WTC11 (cell line): ENCODE measurements around the gene AKAP10. TPM values are rescaled to one million over a fixed set of nuclear protein-coding genes. Genes with fewer than 3 reads are reported as not detected.

Experiments used
- ATAC-seq: fragments of 200-7000 bp; cut with Tn5 transposase; 2 replicates; pipeline ENCODE4 v1.10.0; 2021; ENCODE audit warnings: mild to moderate bottlenecking, moderate library complexity
- Bru-seq: library from RNA; stranded (reverse); fragments of 400-500 nt; gene quantifications from one replicate; lab custom pipeline; 2021; lab: Mats Ljungman, UMichigan
- CTCF ChIA-PET: fragments of 300-600 bp; sonication (Branson Sonifier 250); formaldehyde crosslinking; loops from one replicate; lab custom pipeline; 2021; ENCODE audit warnings: antibody characterized with exemption; lab: Charles Lee
- POLR2A ChIA-PET: fragments of 350-600 bp; sonication (Branson Sonifier 250); formaldehyde crosslinking; loops from one replicate; lab custom pipeline; 2021; ENCODE audit warnings: antibody characterized with exemption; lab: Charles Lee
- DNase-seq: peaks from one replicate; pipeline ENCODE4 v3.0.0; 2021; ENCODE audit warnings: low spot score
- H3K27ac Mint-ChIP-seq: 2 replicates; pipeline ENCODE4 v1.8.0; 2021; ENCODE audit warnings: mixed read lengths
- H3K27me3 Mint-ChIP-seq: 2 replicates; pipeline ENCODE4 v1.8.0; 2021; ENCODE audit warnings: low read depth, mild to moderate bottlenecking, moderate library complexity, mixed read lengths
- H3K36me3 Mint-ChIP-seq: 2 replicates; pipeline ENCODE4 v1.8.0; 2021; ENCODE audit warnings: mixed read lengths
- H3K4me1 Mint-ChIP-seq: 2 replicates; pipeline ENCODE4 v1.8.0; 2022; ENCODE audit warnings: mixed read lengths
- H3K4me3 Mint-ChIP-seq: 2 replicates; pipeline ENCODE4 v1.8.0; 2021; ENCODE audit warnings: mild to moderate bottlenecking, moderate library complexity, mixed read lengths
- H3K9me3 Mint-ChIP-seq: 2 replicates; pipeline ENCODE4 v1.8.0; 2021; ENCODE audit warnings: mixed read lengths
- CREM ChIP-seq: sonication (generic); formaldehyde crosslinking; IDR thresholded peaks from 2 replicates; pipeline ENCODE4 v1.8.1; 2022; ENCODE audit warnings: mild to moderate bottlenecking, missing genetic modification reagents, moderate library complexity
- ESRRA ChIP-seq: sonication (generic); formaldehyde crosslinking; IDR thresholded peaks from 2 replicates; pipeline ENCODE4 v1.8.1; 2022; ENCODE audit warnings: mild to moderate bottlenecking, missing genetic modification reagents, borderline replicate concordance
- FOXP1 ChIP-seq: sonication (generic); formaldehyde crosslinking; IDR thresholded peaks from 2 replicates; pipeline ENCODE4 v1.8.0; 2022; ENCODE audit warnings: missing genetic modification reagents, mild to moderate bottlenecking, moderate library complexity, borderline replicate concordance
- HMGA2 ChIP-seq: fragments of 250-450 bp; sonication (Bioruptor Pico); IDR thresholded peaks from 2 replicates; pipeline ENCODE4 v1.4.0; 2021; ENCODE audit warnings: mild to moderate bottlenecking, moderate library complexity
- IRF2 ChIP-seq: sonication (generic); formaldehyde crosslinking; IDR thresholded peaks from 2 replicates; pipeline ENCODE4 v1.8.0; 2022; ENCODE audit warnings: low read depth, missing genetic modification reagents, borderline replicate concordance
- JAZF1 ChIP-seq: fragments of 250-450 bp; sonication (Bioruptor Pico); IDR thresholded peaks from 2 replicates; pipeline ENCODE4 v1.9.0; 2021; ENCODE audit warnings: moderate library complexity, mild to moderate bottlenecking, inconsistent platforms
- SMAD3 ChIP-seq: sonication (generic); formaldehyde crosslinking; IDR thresholded peaks from 2 replicates; pipeline ENCODE4 v1.8.0; 2022; ENCODE audit warnings: missing genetic modification reagents, mild to moderate bottlenecking, borderline replicate concordance
- SMAD4 ChIP-seq: sonication (generic); formaldehyde crosslinking; IDR thresholded peaks from 2 replicates; pipeline ENCODE4 v1.8.0; 2022; ENCODE audit warnings: mild to moderate bottlenecking, missing genetic modification reagents
- TCF7 ChIP-seq: sonication (generic); formaldehyde crosslinking; IDR thresholded peaks from 2 replicates; pipeline ENCODE4 v1.8.0; 2022; ENCODE audit warnings: mild to moderate bottlenecking, low read depth, missing genetic modification reagents, moderate library complexity
- TEAD1 ChIP-seq: sonication (generic); formaldehyde crosslinking; IDR thresholded peaks from 2 replicates; pipeline ENCODE4 v1.8.0; 2022; ENCODE audit warnings: mild to moderate bottlenecking, missing genetic modification reagents
- TEAD4 ChIP-seq: sonication (generic); formaldehyde crosslinking; IDR thresholded peaks from 2 replicates; pipeline ENCODE4 v1.8.0; 2022; ENCODE audit warnings: mild to moderate bottlenecking, missing genetic modification reagents
- ZNF121 ChIP-seq: sonication (generic); formaldehyde crosslinking; IDR thresholded peaks from 2 replicates; pipeline ENCODE4 v1.8.0; 2023; ENCODE audit warnings: missing genetic modification reagents
- ZNF263 ChIP-seq: sonication (generic); formaldehyde crosslinking; IDR thresholded peaks from 2 replicates; pipeline ENCODE4 v1.8.1; 2022; ENCODE audit warnings: low read depth, mild to moderate bottlenecking, moderate library complexity, missing genetic modification reagents
- ZNF423 ChIP-seq: fragments of 250-450 bp; sonication (Bioruptor Pico); IDR thresholded peaks from 2 replicates; pipeline ENCODE4 v2.1.2; 2022; ENCODE audit warnings: mild to moderate bottlenecking, moderate library complexity
- long read RNA-seq, 3 experiments: library from RNA in 1 of 3; library from capped mRNA in 1 of 3; library from polyadenylated mRNA in 1 of 3; unstranded in 2 of 3; stranded (forward) in 1 of 3; transcript quantifications; one replicate each; pipeline ENCODE4 v2.0.0, GENCODE V29; 2021
- total RNA-seq: library from RNA; stranded (reverse); gene quantifications from 3 replicates; pipeline ENCODE4 v1.2.3, GENCODE V29; 2021
- TF ChIP-seq, protein P1 (sequence below): sonication (generic); formaldehyde crosslinking; IDR thresholded peaks from 2 replicates; pipeline ENCODE4 v1.8.0; 2022; ENCODE audit warnings: mild to moderate bottlenecking, missing genetic modification reagents
- TF ChIP-seq, protein P2 (sequence below): fragments of 250-450 bp; sonication (Bioruptor Pico); IDR thresholded peaks from 2 replicates; pipeline ENCODE4 v1.9.0; 2021; ENCODE audit warnings: mild to moderate bottlenecking, borderline replicate concordance
- TF ChIP-seq, protein P3 (sequence below): fragments of 250-450 bp; sonication (Bioruptor Pico); IDR thresholded peaks from 2 replicates; pipeline ENCODE4 v1.8.0; 2021; ENCODE audit warnings: mild to moderate bottlenecking
- TF ChIP-seq, protein P4 (sequence below): sonication (generic); formaldehyde crosslinking; IDR thresholded peaks from 2 replicates; pipeline ENCODE4 v1.8.0; 2022; ENCODE audit warnings: missing genetic modification reagents
- TF ChIP-seq, protein P5 (sequence below): fragments of 250-450 bp; sonication (Bioruptor Pico); IDR thresholded peaks from 2 replicates; pipeline ENCODE4 v1.9.0; 2021; ENCODE audit warnings: mild to moderate bottlenecking

The AKAP10 gene, protein sequence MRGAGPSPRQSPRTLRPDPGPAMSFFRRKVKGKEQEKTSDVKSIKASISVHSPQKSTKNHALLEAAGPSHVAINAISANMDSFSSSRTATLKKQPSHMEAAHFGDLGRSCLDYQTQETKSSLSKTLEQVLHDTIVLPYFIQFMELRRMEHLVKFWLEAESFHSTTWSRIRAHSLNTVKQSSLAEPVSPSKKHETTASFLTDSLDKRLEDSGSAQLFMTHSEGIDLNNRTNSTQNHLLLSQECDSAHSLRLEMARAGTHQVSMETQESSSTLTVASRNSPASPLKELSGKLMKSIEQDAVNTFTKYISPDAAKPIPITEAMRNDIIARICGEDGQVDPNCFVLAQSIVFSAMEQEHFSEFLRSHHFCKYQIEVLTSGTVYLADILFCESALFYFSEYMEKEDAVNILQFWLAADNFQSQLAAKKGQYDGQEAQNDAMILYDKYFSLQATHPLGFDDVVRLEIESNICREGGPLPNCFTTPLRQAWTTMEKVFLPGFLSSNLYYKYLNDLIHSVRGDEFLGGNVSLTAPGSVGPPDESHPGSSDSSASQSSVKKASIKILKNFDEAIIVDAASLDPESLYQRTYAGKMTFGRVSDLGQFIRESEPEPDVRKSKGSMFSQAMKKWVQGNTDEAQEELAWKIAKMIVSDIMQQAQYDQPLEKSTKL
- 29.9 to 33.6 TPM (median 33.2 TPM) in 3 replicates for total RNA-seq
- Bru-seq, nascent RNA = percentile 85 among the genes with signal in this experiment
- long read RNA-seq, experiment 1, full-length matches to known transcripts = 97 of 146 reads
- long read RNA-seq, experiment 1, partial matches to known transcripts = 13 of 146 reads
- long read RNA-seq, experiment 1, other reads (novel, unspliced or antisense) = 36 of 146 reads
- long read RNA-seq, experiment 2, full-length matches to known transcripts = 6 of 19 reads
- long read RNA-seq, experiment 2, partial matches to known transcripts = 2 of 19 reads
- long read RNA-seq, experiment 2, other reads (novel, unspliced or antisense) = 11 of 19 reads
- long read RNA-seq, experiment 3, partial matches to known transcripts = 5 of 9 reads
- long read RNA-seq, experiment 3, other reads (novel, unspliced or antisense) = 3 of 9 reads

DNA sequence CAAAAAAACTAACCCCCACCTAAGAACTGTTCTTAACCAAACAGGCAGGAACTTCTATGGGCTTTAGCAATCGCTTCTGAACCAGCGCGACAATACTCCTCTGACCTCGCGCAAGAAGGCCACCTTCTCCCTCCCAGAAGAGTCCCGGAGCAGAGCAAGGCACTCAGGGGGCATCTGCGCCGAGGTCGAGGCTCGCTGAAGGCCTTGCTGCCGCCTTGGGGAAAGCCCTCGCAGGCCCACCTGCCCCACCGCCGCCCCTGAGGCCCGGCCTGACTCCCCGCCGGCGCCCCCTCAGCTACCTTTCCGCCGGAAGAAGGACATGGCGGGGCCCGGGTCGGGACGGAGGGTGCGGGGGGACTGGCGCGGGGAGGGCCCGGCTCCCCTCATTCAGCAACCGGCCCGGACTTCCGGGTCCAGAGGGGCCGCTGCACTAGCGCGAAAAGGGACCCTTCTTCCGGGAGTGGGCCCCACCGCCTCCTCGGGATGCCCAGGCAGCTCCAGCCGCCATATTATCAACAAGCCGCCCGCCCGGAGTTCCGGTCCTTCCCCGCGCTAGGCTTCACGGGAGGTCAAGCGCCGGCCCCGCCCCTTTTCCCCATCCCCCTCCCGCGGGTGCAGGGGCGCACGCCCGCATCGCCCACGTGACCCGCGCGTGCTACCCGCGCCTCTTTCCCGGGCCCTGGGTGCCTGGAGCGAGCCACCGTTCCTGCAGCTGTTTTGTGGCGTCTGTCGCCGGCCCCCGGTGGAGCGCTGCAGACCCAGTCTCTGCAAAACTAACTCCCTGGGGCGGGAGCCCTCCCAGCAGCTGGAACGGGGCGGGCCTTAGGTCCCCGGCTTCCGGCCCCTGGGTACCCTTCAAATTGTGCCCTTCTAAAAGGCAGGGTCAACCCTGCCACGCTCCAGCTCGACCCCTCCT, at the start of gene AKAP10:
Gene AKAP10, minus strand, starts transcription at position 536 of the 916 bp plus-strand sequence. Its CDS starts 149 bp downstream, at position 387.
- H3K4me3 Mint-ChIP-seq = peak within 1 kb of the TSS; percentile 92
- peaks cover 31% of the 10 kb centered on the region for H3K36me3 Mint-ChIP-seq
- DNase-seq (peak; percentile 94), ATAC-seq (peak; percentile 70)
- ChIA-PET CTCF (interaction anchor here (0.6 to 1.9 kb wide), 5 partner anchors 16 to 249 kb away, joined by 3 to 14 read pairs (median 6); partner anchors contain the start of genes SPECC1 and ULK2), POLR2A (interaction anchor here (0.8 to 1.2 kb wide), 2 partner anchors 31 to 599 kb away, joined by 3 read pairs; partner anchors contain the start of genes MAPK7 and SPECC1)
- peak within 1 kb of the TSS; percentile 97 for H3K27ac Mint-ChIP-seq
- H3K4me1 Mint-ChIP-seq = peaks cover 31% of the 10 kb centered on the region
- peaks cover 3% of the 10 kb centered on the region; the same call in 1 of the 2 replicates for H3K27me3 Mint-ChIP-seq
- peaks cover 7% of the 10 kb centered on the region for H3K9me3 Mint-ChIP-seq
- TF ChIP-seq ESRRA (peak; percentile 93; the same call in 1 of the 2 replicates), ZNF121 (CRISPR knock-in tag) (0 out of 2 replicates have a peak, but pooled peaks have one; percentile 31), TEAD4 (CRISPR knock-in tag) (no peak), ZNF263 (CRISPR knock-in tag) (peak; percentile 52; the same call in 1 of the 2 replicates), HMGA2 (no peak), IRF2 (peak; percentile 22; the same call in 1 of the 2 replicates), TEAD1 (0 out of 2 replicates have a peak, but pooled peaks have one; percentile 6), ZNF423 (CRISPR knock-in tag) (peak; percentile 71), SMAD4 (CRISPR knock-in tag) (0 out of 2 replicates have a peak, but pooled peaks have one; percentile 23), CREM (no peak), TCF7 (CRISPR knock-in tag) (peak; percentile 81; the same call in 1 of the 2 replicates), FOXP1 (CRISPR knock-in tag) (peak; percentile 93; the same call in 1 of the 2 replicates), JAZF1 (no peak), SMAD3 (CRISPR knock-in tag) (peak; percentile 85; the same call in 1 of the 2 replicates)
- TF ChIP-seq, protein P1, sequence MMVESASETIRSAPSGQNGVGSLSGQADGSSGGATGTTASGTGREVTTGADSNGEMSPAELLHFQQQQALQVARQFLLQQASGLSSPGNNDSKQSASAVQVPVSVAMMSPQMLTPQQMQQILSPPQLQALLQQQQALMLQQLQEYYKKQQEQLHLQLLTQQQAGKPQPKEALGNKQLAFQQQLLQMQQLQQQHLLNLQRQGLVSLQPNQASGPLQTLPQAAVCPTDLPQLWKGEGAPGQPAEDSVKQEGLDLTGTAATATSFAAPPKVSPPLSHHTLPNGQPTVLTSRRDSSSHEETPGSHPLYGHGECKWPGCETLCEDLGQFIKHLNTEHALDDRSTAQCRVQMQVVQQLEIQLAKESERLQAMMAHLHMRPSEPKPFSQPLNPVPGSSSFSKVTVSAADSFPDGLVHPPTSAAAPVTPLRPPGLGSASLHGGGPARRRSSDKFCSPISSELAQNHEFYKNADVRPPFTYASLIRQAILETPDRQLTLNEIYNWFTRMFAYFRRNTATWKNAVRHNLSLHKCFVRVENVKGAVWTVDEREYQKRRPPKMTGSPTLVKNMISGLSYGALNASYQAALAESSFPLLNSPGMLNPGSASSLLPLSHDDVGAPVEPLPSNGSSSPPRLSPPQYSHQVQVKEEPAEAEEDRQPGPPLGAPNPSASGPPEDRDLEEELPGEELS (CRISPR knock-in tag) = peak; percentile 94; the same call in 1 of the 2 replicates
- TF ChIP-seq, protein P2, sequence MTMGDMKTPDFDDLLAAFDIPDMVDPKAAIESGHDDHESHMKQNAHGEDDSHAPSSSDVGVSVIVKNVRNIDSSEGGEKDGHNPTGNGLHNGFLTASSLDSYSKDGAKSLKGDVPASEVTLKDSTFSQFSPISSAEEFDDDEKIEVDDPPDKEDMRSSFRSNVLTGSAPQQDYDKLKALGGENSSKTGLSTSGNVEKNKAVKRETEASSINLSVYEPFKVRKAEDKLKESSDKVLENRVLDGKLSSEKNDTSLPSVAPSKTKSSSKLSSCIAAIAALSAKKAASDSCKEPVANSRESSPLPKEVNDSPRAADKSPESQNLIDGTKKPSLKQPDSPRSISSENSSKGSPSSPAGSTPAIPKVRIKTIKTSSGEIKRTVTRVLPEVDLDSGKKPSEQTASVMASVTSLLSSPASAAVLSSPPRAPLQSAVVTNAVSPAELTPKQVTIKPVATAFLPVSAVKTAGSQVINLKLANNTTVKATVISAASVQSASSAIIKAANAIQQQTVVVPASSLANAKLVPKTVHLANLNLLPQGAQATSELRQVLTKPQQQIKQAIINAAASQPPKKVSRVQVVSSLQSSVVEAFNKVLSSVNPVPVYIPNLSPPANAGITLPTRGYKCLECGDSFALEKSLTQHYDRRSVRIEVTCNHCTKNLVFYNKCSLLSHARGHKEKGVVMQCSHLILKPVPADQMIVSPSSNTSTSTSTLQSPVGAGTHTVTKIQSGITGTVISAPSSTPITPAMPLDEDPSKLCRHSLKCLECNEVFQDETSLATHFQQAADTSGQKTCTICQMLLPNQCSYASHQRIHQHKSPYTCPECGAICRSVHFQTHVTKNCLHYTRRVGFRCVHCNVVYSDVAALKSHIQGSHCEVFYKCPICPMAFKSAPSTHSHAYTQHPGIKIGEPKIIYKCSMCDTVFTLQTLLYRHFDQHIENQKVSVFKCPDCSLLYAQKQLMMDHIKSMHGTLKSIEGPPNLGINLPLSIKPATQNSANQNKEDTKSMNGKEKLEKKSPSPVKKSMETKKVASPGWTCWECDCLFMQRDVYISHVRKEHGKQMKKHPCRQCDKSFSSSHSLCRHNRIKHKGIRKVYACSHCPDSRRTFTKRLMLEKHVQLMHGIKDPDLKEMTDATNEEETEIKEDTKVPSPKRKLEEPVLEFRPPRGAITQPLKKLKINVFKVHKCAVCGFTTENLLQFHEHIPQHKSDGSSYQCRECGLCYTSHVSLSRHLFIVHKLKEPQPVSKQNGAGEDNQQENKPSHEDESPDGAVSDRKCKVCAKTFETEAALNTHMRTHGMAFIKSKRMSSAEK = no peak
- TF ChIP-seq, protein P3, sequence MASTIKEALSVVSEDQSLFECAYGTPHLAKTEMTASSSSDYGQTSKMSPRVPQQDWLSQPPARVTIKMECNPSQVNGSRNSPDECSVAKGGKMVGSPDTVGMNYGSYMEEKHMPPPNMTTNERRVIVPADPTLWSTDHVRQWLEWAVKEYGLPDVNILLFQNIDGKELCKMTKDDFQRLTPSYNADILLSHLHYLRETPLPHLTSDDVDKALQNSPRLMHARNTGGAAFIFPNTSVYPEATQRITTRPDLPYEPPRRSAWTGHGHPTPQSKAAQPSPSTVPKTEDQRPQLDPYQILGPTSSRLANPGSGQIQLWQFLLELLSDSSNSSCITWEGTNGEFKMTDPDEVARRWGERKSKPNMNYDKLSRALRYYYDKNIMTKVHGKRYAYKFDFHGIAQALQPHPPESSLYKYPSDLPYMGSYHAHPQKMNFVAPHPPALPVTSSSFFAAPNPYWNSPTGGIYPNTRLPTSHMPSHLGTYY (CRISPR knock-in tag) = no peak
- TF ChIP-seq, protein P4, sequence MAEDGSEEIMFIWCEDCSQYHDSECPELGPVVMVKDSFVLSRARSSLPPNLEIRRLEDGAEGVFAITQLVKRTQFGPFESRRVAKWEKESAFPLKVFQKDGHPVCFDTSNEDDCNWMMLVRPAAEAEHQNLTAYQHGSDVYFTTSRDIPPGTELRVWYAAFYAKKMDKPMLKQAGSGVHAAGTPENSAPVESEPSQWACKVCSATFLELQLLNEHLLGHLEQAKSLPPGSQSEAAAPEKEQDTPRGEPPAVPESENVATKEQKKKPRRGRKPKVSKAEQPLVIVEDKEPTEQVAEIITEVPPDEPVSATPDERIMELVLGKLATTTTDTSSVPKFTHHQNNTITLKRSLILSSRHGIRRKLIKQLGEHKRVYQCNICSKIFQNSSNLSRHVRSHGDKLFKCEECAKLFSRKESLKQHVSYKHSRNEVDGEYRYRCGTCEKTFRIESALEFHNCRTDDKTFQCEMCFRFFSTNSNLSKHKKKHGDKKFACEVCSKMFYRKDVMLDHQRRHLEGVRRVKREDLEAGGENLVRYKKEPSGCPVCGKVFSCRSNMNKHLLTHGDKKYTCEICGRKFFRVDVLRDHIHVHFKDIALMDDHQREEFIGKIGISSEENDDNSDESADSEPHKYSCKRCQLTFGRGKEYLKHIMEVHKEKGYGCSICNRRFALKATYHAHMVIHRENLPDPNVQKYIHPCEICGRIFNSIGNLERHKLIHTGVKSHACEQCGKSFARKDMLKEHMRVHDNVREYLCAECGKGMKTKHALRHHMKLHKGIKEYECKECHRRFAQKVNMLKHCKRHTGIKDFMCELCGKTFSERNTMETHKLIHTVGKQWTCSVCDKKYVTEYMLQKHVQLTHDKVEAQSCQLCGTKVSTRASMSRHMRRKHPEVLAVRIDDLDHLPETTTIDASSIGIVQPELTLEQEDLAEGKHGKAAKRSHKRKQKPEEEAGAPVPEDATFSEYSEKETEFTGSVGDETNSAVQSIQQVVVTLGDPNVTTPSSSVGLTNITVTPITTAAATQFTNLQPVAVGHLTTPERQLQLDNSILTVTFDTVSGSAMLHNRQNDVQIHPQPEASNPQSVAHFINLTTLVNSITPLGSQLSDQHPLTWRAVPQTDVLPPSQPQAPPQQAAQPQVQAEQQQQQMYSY (CRISPR knock-in tag) = no peak
- TF ChIP-seq, protein P5, sequence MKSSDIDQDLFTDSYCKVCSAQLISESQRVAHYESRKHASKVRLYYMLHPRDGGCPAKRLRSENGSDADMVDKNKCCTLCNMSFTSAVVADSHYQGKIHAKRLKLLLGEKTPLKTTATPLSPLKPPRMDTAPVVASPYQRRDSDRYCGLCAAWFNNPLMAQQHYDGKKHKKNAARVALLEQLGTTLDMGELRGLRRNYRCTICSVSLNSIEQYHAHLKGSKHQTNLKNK (CRISPR knock-in tag) = no peak
